ENCODE data around the gene GLT8D2. TPM values are rescaled to one million over a fixed set of nuclear protein-coding genes. Genes with fewer than 3 reads are reported as not detected.
"Not testable (repeated sequence)": the region's sequence is repeated elsewhere in the genome, so short reads cannot be mapped to it uniquely, and the experiment has no call there.

GLT8D2 gene
- total RNA-seq, 1 donor from 2014 or later: 0.46 TPM

DNA sequence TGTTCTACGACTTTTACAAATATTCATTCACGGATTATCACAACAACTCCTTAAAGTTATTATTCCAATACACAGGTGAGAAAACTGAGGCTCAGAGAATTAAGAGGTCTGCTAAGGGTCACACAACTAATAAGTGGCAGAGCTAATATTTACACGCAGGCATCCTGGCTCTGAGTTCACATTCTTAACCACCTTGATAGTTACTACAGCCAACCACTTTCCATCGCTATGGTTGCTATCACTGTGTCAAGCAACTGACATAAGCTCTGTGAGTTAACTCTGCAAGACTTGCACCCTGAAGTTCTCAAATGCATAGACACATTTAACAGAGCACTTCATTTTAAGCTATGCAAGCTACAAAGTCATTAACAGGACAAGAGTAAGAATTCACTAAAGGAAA is 3.7 kb downstream of the GLT8D2 start:
- no peaks in the 10 kb centered on the region for H3K36me3 Mint-ChIP-seq (ENCODE audit: insufficient read depth)
- TF ChIP-seq, protein P1, sequence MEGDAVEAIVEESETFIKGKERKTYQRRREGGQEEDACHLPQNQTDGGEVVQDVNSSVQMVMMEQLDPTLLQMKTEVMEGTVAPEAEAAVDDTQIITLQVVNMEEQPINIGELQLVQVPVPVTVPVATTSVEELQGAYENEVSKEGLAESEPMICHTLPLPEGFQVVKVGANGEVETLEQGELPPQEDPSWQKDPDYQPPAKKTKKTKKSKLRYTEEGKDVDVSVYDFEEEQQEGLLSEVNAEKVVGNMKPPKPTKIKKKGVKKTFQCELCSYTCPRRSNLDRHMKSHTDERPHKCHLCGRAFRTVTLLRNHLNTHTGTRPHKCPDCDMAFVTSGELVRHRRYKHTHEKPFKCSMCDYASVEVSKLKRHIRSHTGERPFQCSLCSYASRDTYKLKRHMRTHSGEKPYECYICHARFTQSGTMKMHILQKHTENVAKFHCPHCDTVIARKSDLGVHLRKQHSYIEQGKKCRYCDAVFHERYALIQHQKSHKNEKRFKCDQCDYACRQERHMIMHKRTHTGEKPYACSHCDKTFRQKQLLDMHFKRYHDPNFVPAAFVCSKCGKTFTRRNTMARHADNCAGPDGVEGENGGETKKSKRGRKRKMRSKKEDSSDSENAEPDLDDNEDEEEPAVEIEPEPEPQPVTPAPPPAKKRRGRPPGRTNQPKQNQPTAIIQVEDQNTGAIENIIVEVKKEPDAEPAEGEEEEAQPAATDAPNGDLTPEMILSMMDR (IDR thresholded peaks at IDR 0.05; ENCODE audit: unreplicated experiment): no peak
- no peak overlapping the region for H3K4me3 Mint-ChIP-seq (ENCODE audit: low read depth)
- peaks cover 54% of the 10 kb centered on the region for H3K27me3 Mint-ChIP-seq
- DNase-seq (ENCODE audit: low spot score, unreplicated experiment): no peak
- peaks cover 6% of the 10 kb centered on the region for H3K4me1 Mint-ChIP-seq (ENCODE audit: low read depth)
- H3K27ac Mint-ChIP-seq: no peak overlapping the region
- no peaks in the 10 kb centered on the region for H3K9me3 Mint-ChIP-seq (ENCODE audit: low read depth)

DNA sequence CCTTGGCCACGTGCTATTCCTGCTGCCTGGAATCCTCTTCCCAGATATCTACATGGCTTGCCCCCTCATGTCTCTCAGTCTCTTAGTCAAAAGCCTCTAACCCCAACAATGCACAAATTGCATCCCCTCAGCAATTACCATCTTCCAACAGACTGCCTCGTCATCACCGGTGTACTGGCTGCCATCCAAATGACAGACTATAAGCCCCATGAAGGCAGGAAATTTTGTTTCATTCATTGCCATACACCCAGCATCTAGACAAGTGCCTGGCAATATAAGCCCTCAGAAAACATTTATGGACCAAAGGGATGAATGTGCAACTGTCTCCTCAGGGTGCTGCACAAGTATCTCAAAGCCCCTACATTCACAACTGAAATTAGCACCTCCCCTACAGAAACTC is 5.8 kb downstream of the GLT8D2 start:
- TF ChIP-seq, protein P1 (IDR thresholded peaks at IDR 0.05; ENCODE audit: unreplicated experiment): no peak

DNA sequence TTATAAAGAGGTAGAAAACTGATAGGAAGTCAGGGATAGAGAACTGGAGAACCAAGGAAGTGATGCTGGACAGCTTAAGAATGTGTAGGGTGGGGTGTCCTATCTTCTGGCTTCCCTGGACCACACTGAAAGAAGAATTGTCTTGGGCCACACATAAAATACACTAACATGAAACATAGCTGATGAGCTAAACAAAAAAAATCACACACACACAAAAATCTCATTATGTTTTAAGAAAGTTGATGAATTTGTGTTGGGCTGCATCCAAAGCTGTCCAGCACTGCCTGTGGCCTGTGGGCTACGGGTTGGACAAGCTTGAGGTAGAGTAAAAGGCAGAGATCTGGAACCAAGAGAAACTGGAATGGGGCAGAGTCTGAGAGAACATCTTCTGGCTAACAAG is 7.4 kb downstream of the GLT8D2 start:
- Mint-ChIP-seq H3K27ac (no peak overlapping the region), H3K36me3 (ENCODE audit: insufficient read depth) (no peaks in the 10 kb centered on the region), H3K9me3 (ENCODE audit: low read depth) (no peaks in the 10 kb centered on the region), H3K4me3 (ENCODE audit: low read depth) (no peak overlapping the region), H3K4me1 (ENCODE audit: low read depth) (no peaks in the 10 kb centered on the region), H3K27me3 (peaks cover 22% of the 10 kb centered on the region)
- TF ChIP-seq, protein P1 (IDR thresholded peaks at IDR 0.05; ENCODE audit: unreplicated experiment): no peak
- DNase-seq (ENCODE audit: low spot score, unreplicated experiment): no peak

More for the DNA sequence above, 5.8 kb downstream of the GLT8D2 start:
- Mint-ChIP-seq H3K9me3 (ENCODE audit: low read depth) (no peaks in the 10 kb centered on the region), H3K27ac (no peak overlapping the region), H3K4me3 (ENCODE audit: low read depth) (no peak overlapping the region), H3K4me1 (ENCODE audit: low read depth) (peaks cover under 1% of the 10 kb centered on the region), H3K27me3 (peaks cover 37% of the 10 kb centered on the region), H3K36me3 (ENCODE audit: insufficient read depth) (no peaks in the 10 kb centered on the region)
- DNase-seq (ENCODE audit: low spot score, unreplicated experiment): no peak

DNA sequence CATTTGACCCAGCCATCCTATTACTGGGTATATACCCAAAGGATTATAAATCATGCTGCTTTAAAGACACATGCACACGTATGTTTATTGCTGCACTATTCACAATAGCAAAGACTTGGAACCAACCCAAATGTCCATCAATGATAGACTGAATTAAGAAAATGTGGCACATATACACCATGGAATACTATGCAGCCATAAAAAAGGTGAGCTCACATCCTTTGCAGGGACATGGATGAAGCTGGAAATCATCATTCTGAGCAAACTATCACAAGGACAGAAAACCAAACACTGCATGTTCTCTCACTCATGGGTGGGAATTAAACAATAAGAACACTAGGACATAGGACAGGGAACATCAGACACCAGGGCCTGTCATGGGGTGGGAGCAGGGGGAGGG is 10.2 kb downstream of the GLT8D2 start:
- H3K27me3 Mint-ChIP-seq: peaks cover 30% of the 10 kb centered on the region
- not testable (repeated sequence) for DNase-seq (ENCODE audit: low spot score, unreplicated experiment); H3K4me1 Mint-ChIP-seq (ENCODE audit: low read depth); H3K9me3 Mint-ChIP-seq (ENCODE audit: low read depth); H3K4me3 Mint-ChIP-seq (ENCODE audit: low read depth); H3K36me3 Mint-ChIP-seq (ENCODE audit: insufficient read depth); H3K27ac Mint-ChIP-seq

DNA sequence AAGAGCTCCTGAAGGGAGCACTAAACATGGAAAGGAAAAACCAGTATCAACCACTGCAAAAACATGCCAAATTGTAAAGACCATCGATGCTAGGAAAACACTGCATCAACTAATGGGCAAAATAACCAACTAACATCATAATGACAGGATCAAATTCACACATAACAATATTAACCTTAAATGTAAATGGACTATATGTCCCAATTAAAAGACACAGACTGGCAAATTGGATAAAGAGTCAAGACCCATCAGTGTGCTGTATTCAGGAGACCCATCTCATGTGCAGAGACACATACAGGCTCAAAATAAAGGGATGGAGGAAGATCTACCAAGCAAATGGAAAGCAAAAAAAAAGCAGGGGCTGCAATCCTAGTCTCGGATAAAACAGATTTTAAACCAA is 13.8 kb downstream of the GLT8D2 start:
- H3K27ac Mint-ChIP-seq; H3K36me3 Mint-ChIP-seq (ENCODE audit: insufficient read depth); H3K4me3 Mint-ChIP-seq (ENCODE audit: low read depth); H3K9me3 Mint-ChIP-seq (ENCODE audit: low read depth); H3K27me3 Mint-ChIP-seq; DNase-seq (ENCODE audit: low spot score, unreplicated experiment); H3K4me1 Mint-ChIP-seq (ENCODE audit: low read depth): not testable (repeated sequence)

DNA sequence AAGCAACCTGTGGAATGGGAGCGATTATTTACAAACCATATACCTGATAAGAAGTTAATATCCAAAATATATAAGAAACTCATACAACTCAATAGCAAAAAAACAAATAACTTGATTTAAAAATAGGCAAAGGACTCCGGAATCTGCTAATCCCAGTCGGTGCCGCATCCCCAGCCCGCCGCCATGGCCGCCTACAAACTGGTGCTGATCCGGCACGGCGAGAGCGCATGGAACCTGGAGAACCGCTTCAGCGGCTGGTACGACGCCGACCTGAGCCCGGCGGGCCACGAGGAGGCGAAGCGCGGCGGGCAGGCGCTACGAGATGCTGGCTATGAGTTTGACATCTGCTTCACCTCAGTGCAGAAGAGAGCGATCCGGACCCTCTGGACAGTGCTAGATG is 19.4 kb downstream of the GLT8D2 start:
- not testable (repeated sequence) for H3K36me3 Mint-ChIP-seq (ENCODE audit: insufficient read depth); H3K4me3 Mint-ChIP-seq (ENCODE audit: low read depth); H3K27ac Mint-ChIP-seq; DNase-seq (ENCODE audit: low spot score, unreplicated experiment); H3K4me1 Mint-ChIP-seq (ENCODE audit: low read depth); H3K9me3 Mint-ChIP-seq (ENCODE audit: low read depth); H3K27me3 Mint-ChIP-seq

DNA sequence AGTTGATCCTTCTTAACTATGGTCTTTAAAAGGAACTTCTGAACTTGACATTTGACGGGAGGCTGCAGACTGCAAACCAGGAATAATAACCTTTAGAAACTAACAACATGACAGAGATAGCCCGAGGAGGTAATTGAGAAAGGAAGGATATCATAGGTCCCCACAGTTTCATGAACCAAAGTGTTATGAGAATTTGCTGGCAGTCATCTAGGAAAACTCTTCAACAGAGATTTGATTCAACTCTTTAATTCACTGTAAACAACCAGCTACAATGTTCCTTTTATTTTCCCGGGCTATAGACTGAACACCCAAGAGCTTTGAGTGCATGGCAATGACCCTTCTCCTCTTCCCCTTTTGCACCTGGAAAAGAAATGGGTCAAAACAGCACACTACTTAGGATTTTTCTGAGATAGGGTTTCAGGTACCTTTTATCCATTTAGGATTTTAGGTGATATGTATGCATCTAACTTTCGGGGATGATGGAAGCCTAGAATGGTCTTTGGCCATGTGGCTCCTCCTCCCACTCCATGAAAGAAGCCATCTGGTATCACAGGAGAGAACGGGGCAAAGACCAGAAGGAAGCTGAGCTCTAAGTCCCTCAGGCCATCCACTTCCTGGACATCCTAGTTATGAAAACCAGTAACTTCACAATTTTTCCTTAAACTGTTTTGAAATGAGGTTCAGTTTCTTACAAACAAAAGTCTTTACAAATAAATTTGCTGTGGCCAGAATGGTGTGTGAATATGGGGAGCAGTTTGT is 23.0 kb downstream of the GLT8D2 start:
- Mint-ChIP-seq H3K4me3 (ENCODE audit: low read depth) (no peak overlapping the region), H3K27ac (no peak overlapping the region), H3K27me3 (peaks cover 3% of the 10 kb centered on the region), H3K36me3 (ENCODE audit: insufficient read depth) (no peaks in the 10 kb centered on the region), H3K9me3 (ENCODE audit: low read depth) (peaks cover 4% of the 10 kb centered on the region), H3K4me1 (ENCODE audit: low read depth) (no peaks in the 10 kb centered on the region)
- TF ChIP-seq, protein P1 (IDR thresholded peaks at IDR 0.05; ENCODE audit: unreplicated experiment): no peak
- no peak for DNase-seq (ENCODE audit: low spot score, unreplicated experiment)

Measured in progenitor cell of endocrine pancreas (in vitro differentiated cells).